Measurements from ENCODE around the gene CLRN1.

CLRN1 gene

GRCh38 chr3:150933473-150933995, 39.0 kb downstream of the CLRN1 start:
- no peaks in the 10 kb centered on the region for H3K4me1 ChIP-seq
- no peak for TF ChIP-seq CTCF (IDR thresholded peaks at IDR 0.05; ENCODE audit: low read depth, low read length)
- H3K36me3 ChIP-seq, result no peaks in the 10 kb centered on the region
- H3K4me3 ChIP-seq (ENCODE audit: low read depth, low read length), result no peak overlapping the region
- peaks cover 20% of the 10 kb centered on the region for H3K27me3 ChIP-seq
- no peak for DNase-seq
- H3K9me3 ChIP-seq, result no peaks in the 10 kb centered on the region; the same call in 1 of the 2 replicates

GRCh38 chr3:150931745-150932144, 40.8 kb downstream of the CLRN1 start:
- no peaks in the 10 kb centered on the region; the same call in 1 of the 2 replicates for H3K9me3 ChIP-seq
- H3K4me1 ChIP-seq, result no peaks in the 10 kb centered on the region
- no peak for DNase-seq
- no peak for TF ChIP-seq CTCF (IDR thresholded peaks at IDR 0.05; ENCODE audit: low read depth, low read length)
- no peaks in the 10 kb centered on the region for H3K36me3 ChIP-seq
- H3K4me3 ChIP-seq (ENCODE audit: low read depth, low read length), result no peak overlapping the region
- H3K27me3 ChIP-seq, result peaks cover 19% of the 10 kb centered on the region

GRCh38 chr3:150930839-150931238, 41.7 kb downstream of the CLRN1 start:
- no peaks in the 10 kb centered on the region for H3K9me3 ChIP-seq
- H3K4me1 ChIP-seq, result no peaks in the 10 kb centered on the region
- TF ChIP-seq CTCF (IDR thresholded peaks at IDR 0.05; ENCODE audit: low read depth, low read length), result no peak
- H3K4me3 ChIP-seq (ENCODE audit: low read depth, low read length), result no peak overlapping the region
- no peak for DNase-seq
- H3K36me3 ChIP-seq, result no peaks in the 10 kb centered on the region
- peaks cover 17% of the 10 kb centered on the region for H3K27me3 ChIP-seq

- no peak for TF ChIP-seq CTCF (IDR thresholded peaks at IDR 0.05; ENCODE audit: low read depth, low read length)
- DNase-seq, result no peak
- Histone ChIP-seq H3K4me1 (no peaks in the 10 kb centered on the region), H3K36me3 (no peaks in the 10 kb centered on the region), H3K9me3 (no peaks in the 10 kb centered on the region), H3K27me3 (peaks cover 14% of the 10 kb centered on the region), H3K4me3 (ENCODE audit: low read depth, low read length) (no peak overlapping the region)
These were observed 44.3 kb downstream of the CLRN1 start for GRCh38 chr3:150928234-150928633.

GRCh38 chr3:150926328-150926727, 46.2 kb downstream of the CLRN1 start:
- Histone ChIP-seq H3K4me1 (no peaks in the 10 kb centered on the region), H3K27me3 (peaks cover 8% of the 10 kb centered on the region), H3K9me3 (no peaks in the 10 kb centered on the region), H3K36me3 (no peaks in the 10 kb centered on the region), H3K4me3 (ENCODE audit: low read depth, low read length) (no peak overlapping the region)
- DNase-seq, result no peak
- no peak for TF ChIP-seq CTCF (IDR thresholded peaks at IDR 0.05; ENCODE audit: low read depth, low read length)

- DNase-seq, result peak; percentile 70
- H3K4me3 ChIP-seq (ENCODE audit: low read depth, low read length), result no peak overlapping the region
- no peaks in the 10 kb centered on the region for H3K9me3 ChIP-seq
- no peaks in the 10 kb centered on the region for H3K36me3 ChIP-seq
- peak; percentile 72 for TF ChIP-seq CTCF (IDR thresholded peaks at IDR 0.05; ENCODE audit: low read depth, low read length)
- peaks cover 2% of the 10 kb centered on the region; the same call in 1 of the 2 replicates for H3K27me3 ChIP-seq
- H3K4me1 ChIP-seq, result no peaks in the 10 kb centered on the region
These were observed 46.8 kb downstream of the CLRN1 start for GRCh38 chr3:150925751-150926201.
